ENCODE data around the gene SIL1. TPM values are rescaled to one million over a fixed set of nuclear protein-coding genes. Genes with fewer than 3 reads are reported as not detected.

SIL1 gene
- total and polyA plus RNA-seq, 2 of the 8 experiments (the other 6 are each of a cell fraction or from before 2014, with no cell fraction given): 8.3 to 12.8 TPM

- Histone ChIP-seq H3K23me2 (ENCODE audit: low read depth, low read length) (no peaks in the 10 kb centered on the region), H3K27me3 (replicated peaks in 1 of 4; ENCODE audit: control insufficient read depth in 3 of 4, extremely low read depth in 1 of 4, insufficient read depth in 3 of 4, low read length in 3 of 4) (no peaks in the 10 kb centered on the region), H2AFZ (ENCODE audit: low read length) (no peak overlapping the region), H4K5ac (ENCODE audit: insufficient read length, low read depth, low read length) (no peak overlapping the region), H2BK12ac (ENCODE audit: low read depth, low read length) (no peak overlapping the region), H3K18ac (ENCODE audit: extremely low read depth, low read length) (no peak overlapping the region), H3K23ac (ENCODE audit: insufficient read length) (no peak overlapping the region), H3K36me3 (ENCODE audit: control insufficient read depth in 2 of 4, insufficient read depth in 4 of 4, low read length in 3 of 4) (no peaks in the 10 kb centered on the region), H3K4ac (replicated peaks; ENCODE audit: insufficient read length, low read depth, low read length) (no peak overlapping the region), H3K79me2 (ENCODE audit: control insufficient read depth in 1 of 2, insufficient read depth in 2 of 2, low read length in 2 of 2) (no peaks in the 10 kb centered on the region), H3K4me1 (replicated peaks in 1 of 4; ENCODE audit: control insufficient read depth in 3 of 4, insufficient read depth in 4 of 4, low read length in 3 of 4) (peaks cover 0 to 5% (median 3%) of the 10 kb centered on the region in 4 experiments; a peak in 2 of 7 replicates), H3K4me3 (ENCODE audit: extremely low read depth in 1 of 4, insufficient read depth in 2 of 4, low read depth in 3 of 4, low read length in 4 of 4) (no peak overlapping the region), H3K56ac (replicated peaks; ENCODE audit: insufficient read length, low read depth, low read length) (no peak overlapping the region), H3K14ac (ENCODE audit: insufficient read length) (no peak overlapping the region), H2BK20ac (ENCODE audit: low read length) (no peak overlapping the region), H3K9me3 (ENCODE audit: insufficient read depth in 2 of 2, low read depth in 1 of 2, low read length in 1 of 2) (no peaks in the 10 kb centered on the region), H3K9ac (replicated peaks in 1 of 4; ENCODE audit: extremely low read depth in 1 of 4, low read depth in 3 of 4, low read length in 3 of 4) (no peak overlapping the region), H4K20me1 (replicated peaks in 1 of 2; ENCODE audit: control insufficient read depth in 1 of 2, insufficient read depth in 2 of 2, low read length in 2 of 2) (no peaks in the 10 kb centered on the region), H4K91ac (replicated peaks; ENCODE audit: insufficient read length, low read length) (no peak overlapping the region), H2BK5ac (ENCODE audit: low read depth, low read length) (no peak overlapping the region), H4K8ac (ENCODE audit: extremely low read depth, insufficient read depth, low read length) (no peak overlapping the region), H2BK120ac (replicated peaks; ENCODE audit: low read depth, low read length) (no peak overlapping the region), H2BK15ac (ENCODE audit: low read length) (no peak overlapping the region), H3K4me2 (ENCODE audit: insufficient read depth in 1 of 2, low read depth in 2 of 2, low read length in 2 of 2) (no peak overlapping the region), H3K79me1 (ENCODE audit: low read depth, low read length) (no peaks in the 10 kb centered on the region; the same call in 1 of the 2 replicates), H3K27ac (ENCODE audit: low read depth, low read length) (no peak overlapping the region), H2AK5ac (ENCODE audit: low read depth, low read length) (no peak overlapping the region)
- TF ChIP-seq YY1 (IDR thresholded peaks at IDR 0.05; ENCODE audit: low read depth, low read length): no peak
- FAIRE-seq (no peak), DNase-seq (ENCODE audit: low read depth in 1 of 2, low spot score in 2 of 2) (no peak)
- ChIA-PET POLR2A (ENCODE audit: partially characterized antibody) (no interaction called here), CTCF (ENCODE audit: partially characterized antibody) (interaction anchor here (0.7 to 4.1 kb wide), 5 partner anchors 10 to 412 kb away, joined by 3 to 19 read pairs (median 5); no protein-coding TSS in a partner anchor)
- 92% methylated on average over 1 of the region's 1 CpG; no CpG with 5 or more reads in 1 of the 2 experiments for whole genome bisulfite sequencing, 2 experiments (ENCODE audit: extremely low coverage in 1 of 2, insufficient coverage in 1 of 2, insufficient read length in 1 of 2, insufficient replicate concordance in 2 of 2, low coverage in 1 of 2, low lambda C conversion rate in 2 of 2, missing lambda C conversion rate in 1 of 2)
Measured at GRCh38 chr5:138956801-138957200, 241.4 kb downstream of the SIL1 start.
